HEK293 (cell line): ENCODE data around the gene ZNF433.

Experiments used
- CTCF ChIA-PET: fragments of 350-600 bp; formaldehyde crosslinking; extraction: SDS; loops from one replicate; lab custom pipeline; 2021; ENCODE audit warnings: antibody characterized with exemption; lab: Yijun Ruan, JAX
- POLR2A ChIA-PET: fragments of 300-600 bp; formaldehyde crosslinking; extraction: SDS; loops from one replicate; lab custom pipeline; 2020; ENCODE audit warnings: antibody characterized with exemption, inconsistent platforms; lab: Yijun Ruan, JAX
- H3K27ac ChIP-seq: fragments of 200-500 bp; sonication (Bioruptor generic); 2 replicates; pipeline ENCODE4 v1.5.1; 2014; ENCODE audit warnings: low read depth, low read length, control low read depth, inconsistent platforms; ENCODE audit errors: extremely low read depth
- H3K36me3 ChIP-seq, 2 experiments: fragments of 200-500 bp in 1 of 2; sonication (Bioruptor generic) in 1 of 2; 1 replicate in 1 of 2; 2 replicates in 1 of 2; pipeline ENCODE4 v1.5.1; 2014 to 2017; ENCODE audit warnings: inconsistent platforms in 2 of 2, low read length in 2 of 2; ENCODE audit not compliant: control insufficient read depth in 2 of 2, insufficient read depth in 1 of 2
- H3K4me1 ChIP-seq: fragments of 200-500 bp; sonication (Bioruptor generic); 2 replicates; pipeline ENCODE4 v1.5.1; 2014; ENCODE audit warnings: mild to moderate bottlenecking, low read length, inconsistent platforms; ENCODE audit not compliant: control insufficient read depth, insufficient read depth
- H3K4me3 ChIP-seq: 2 replicates; pipeline ENCODE4 v1.5.1; 2011; ENCODE audit warnings: low read depth, mild to moderate bottlenecking, control low read depth, low read length, moderate library complexity
- H3K9me3 ChIP-seq: fragments of 200-500 bp; sonication (Bioruptor generic); 2 replicates; pipeline ENCODE4 v1.5.1; 2014; ENCODE audit warnings: low read depth, low read length, inconsistent platforms; ENCODE audit not compliant: control insufficient read depth, insufficient read depth
- BCL6B ChIP-seq: fragments of 450-650 bp; formaldehyde crosslinking; IDR thresholded peaks from 2 replicates; pipeline ENCODE4 v1.5.1; 2017; ENCODE audit warnings: missing biosample characterization, missing genetic modification characterization
- PRDM1 ChIP-seq: fragments of 450-650 bp; formaldehyde crosslinking; IDR thresholded peaks from 2 replicates; pipeline ENCODE4; 2016; ENCODE audit warnings: missing biosample characterization, missing genetic modification characterization
- RBAK ChIP-seq: fragments of 450-650 bp; formaldehyde crosslinking; IDR thresholded peaks from 2 replicates; pipeline ENCODE4 v1.5.1; 2016; ENCODE audit warnings: missing biosample characterization, missing genetic modification characterization
- SETDB1 ChIP-seq: IDR thresholded peaks from one replicate; pipeline ENCODE4 v1.6.1; 2017; ENCODE audit warnings: mild to moderate bottlenecking, low read length, moderate library complexity, mixed read lengths; ENCODE audit not compliant: insufficient read length
- TRIM28 ChIP-seq: IDR thresholded peaks from 2 replicates; pipeline ENCODE4 v1.6.1; 2011; ENCODE audit warnings: low read length, control low read depth, borderline replicate concordance
- ZBTB26 ChIP-seq: fragments of 450-650 bp; formaldehyde crosslinking; optimal IDR thresholded peaks from 2 replicates; pipeline ENCODE3; 2016; ENCODE audit warnings: missing biosample characterization, mild to moderate bottlenecking, missing genetic modification characterization
- ZBTB44 ChIP-seq: fragments of 450-650 bp; IDR thresholded peaks from 2 replicates; pipeline ENCODE4 v1.5.1; 2018; ENCODE audit warnings: missing biosample characterization, mild to moderate bottlenecking, missing genetic modification characterization
- ZBTB48 ChIP-seq: fragments of 450-650 bp; formaldehyde crosslinking; IDR thresholded peaks from 2 replicates; pipeline ENCODE4 v1.5.1; 2016; ENCODE audit warnings: missing biosample characterization, missing genetic modification characterization
- ZNF114 ChIP-seq: fragments of 450-650 bp; formaldehyde crosslinking; IDR thresholded peaks from 2 replicates; pipeline ENCODE4 v1.5.0; 2017; ENCODE audit warnings: missing biosample characterization, missing genetic modification characterization
- ZNF184 ChIP-seq: fragments of 450-650 bp; IDR thresholded peaks from 2 replicates; pipeline ENCODE4 v1.5.1; 2018; ENCODE audit warnings: missing biosample characterization, mild to moderate bottlenecking, missing genetic modification characterization
- ZNF24 ChIP-seq: fragments of 450-650 bp; formaldehyde crosslinking; IDR thresholded peaks from 2 replicates; pipeline ENCODE4 v1.5.1; 2016; ENCODE audit warnings: missing biosample characterization, missing genetic modification characterization
- ZNF274 ChIP-seq, 2 experiments: fragments of 200-500 bp in 1 of 2; fragments of 450-650 bp in 1 of 2; sonication (Bioruptor generic) in 1 of 2; formaldehyde crosslinking in 1 of 2; IDR thresholded peaks; 2 replicates each; pipeline versions ENCODE4 v1.5.1 to v1.6.1; 2014 to 2016; ENCODE audit warnings: borderline replicate concordance in 1 of 2, inconsistent platforms in 1 of 2, low read length in 1 of 2, missing biosample characterization in 1 of 2, missing genetic modification characterization in 1 of 2
- ZNF302 ChIP-seq: fragments of 450-650 bp; formaldehyde crosslinking; IDR thresholded peaks from 2 replicates; pipeline ENCODE4 v1.5.1; 2016; ENCODE audit warnings: missing biosample characterization, missing genetic modification characterization, low read depth
- ZNF366 ChIP-seq: fragments of 450-650 bp; formaldehyde crosslinking; conservative IDR thresholded peaks from 2 replicates; pipeline ENCODE4 v1.5.1; 2016; ENCODE audit warnings: missing biosample characterization, missing genetic modification characterization
- ZNF37A ChIP-seq: fragments of 450-650 bp; IDR thresholded peaks from 2 replicates; pipeline ENCODE4 v1.5.1; 2018; ENCODE audit warnings: missing biosample characterization, missing genetic modification characterization
- ZNF426 ChIP-seq: fragments of 450-650 bp; formaldehyde crosslinking; IDR thresholded peaks from 2 replicates; pipeline ENCODE4 v1.5.1; 2017; ENCODE audit warnings: missing biosample characterization, missing genetic modification characterization, mild to moderate bottlenecking, inconsistent platforms, moderate library complexity
- ZNF510 ChIP-seq: fragments of 450-650 bp; formaldehyde crosslinking; IDR thresholded peaks from 2 replicates; pipeline ENCODE4 v1.5.1; 2018; ENCODE audit warnings: mild to moderate bottlenecking, missing genetic modification characterization, missing biosample characterization; ENCODE audit not compliant: insufficient replicate concordance
- ZNF529 ChIP-seq: fragments of 450-650 bp; formaldehyde crosslinking; IDR thresholded peaks from 2 replicates; pipeline ENCODE4 v1.5.1; 2017; ENCODE audit warnings: missing genetic modification characterization, missing biosample characterization; ENCODE audit not compliant: insufficient replicate concordance
- ZNF549 ChIP-seq: fragments of 450-650 bp; IDR thresholded peaks from 2 replicates; pipeline ENCODE4 v1.5.1; 2018; ENCODE audit warnings: missing biosample characterization, missing genetic modification characterization, mild to moderate bottlenecking, inconsistent platforms, moderate library complexity
- ZNF561 ChIP-seq: fragments of 450-650 bp; IDR thresholded peaks from 2 replicates; pipeline ENCODE4 v1.5.1; 2018; ENCODE audit warnings: missing biosample characterization, missing genetic modification characterization, borderline replicate concordance
- ZNF600 ChIP-seq: fragments of 450-650 bp; formaldehyde crosslinking; IDR thresholded peaks from 2 replicates; pipeline ENCODE4 v1.5.1; 2016; ENCODE audit warnings: missing biosample characterization, missing genetic modification characterization
- ZNF658 ChIP-seq: fragments of 450-650 bp; formaldehyde crosslinking; IDR thresholded peaks from 2 replicates; pipeline ENCODE4; 2016; ENCODE audit warnings: missing biosample characterization, missing genetic modification characterization
- ZNF747 ChIP-seq: fragments of 450-650 bp; formaldehyde crosslinking; IDR thresholded peaks from 2 replicates; pipeline ENCODE4 v1.5.1; 2016; ENCODE audit warnings: missing biosample characterization, missing genetic modification characterization
- TF ChIP-seq, protein P1 (sequence below): fragments of 450-650 bp; formaldehyde crosslinking; IDR thresholded peaks from 2 replicates; pipeline ENCODE4 v1.5.1; 2016; ENCODE audit warnings: missing biosample characterization, missing genetic modification characterization
- TF ChIP-seq, protein P2 (sequence below): fragments of 450-650 bp; formaldehyde crosslinking; IDR thresholded peaks from 2 replicates; pipeline ENCODE4 v1.5.1; 2016; ENCODE audit warnings: missing biosample characterization, missing genetic modification characterization
- TF ChIP-seq, protein P3 (sequence below): fragments of 450-650 bp; formaldehyde crosslinking; IDR thresholded peaks from 2 replicates; pipeline ENCODE4 v1.5.1; 2016; ENCODE audit warnings: missing biosample characterization, missing genetic modification characterization, low read depth
- TF ChIP-seq, protein P4 (sequence below): IDR thresholded peaks from 2 replicates; pipeline ENCODE4 v1.6.1; 2011; ENCODE audit warnings: mild to moderate bottlenecking, low read depth, low read length, borderline replicate concordance

The ZNF433 gene

GRCh38 chr19:12043752-12044422, 8.4 kb upstream of the ZNF433 start:
- no peaks in the 10 kb centered on the region for H3K9me3 ChIP-seq
- H3K27ac ChIP-seq, result no peak overlapping the region
- H3K4me1 ChIP-seq, result no peaks in the 10 kb centered on the region
- H3K36me3 ChIP-seq, result peaks cover 0 to 22% of the 10 kb centered on the region in 2 experiments; a peak in 1 of 3 replicates
- H3K4me3 ChIP-seq, result no peak overlapping the region
- POLR2A ChIA-PET, result interaction anchor here (1.0 kb wide), 1 partner anchor 9 kb away, joined by 4 read pairs; the partner anchor contains the start of gene ZNF878
- CTCF ChIA-PET, result no interaction called here
- no peak for TF ChIP-seq BCL6B
- TF ChIP-seq ZNF561 (tag by site-specific recombination), result no peak
- TF ChIP-seq, protein P1, sequence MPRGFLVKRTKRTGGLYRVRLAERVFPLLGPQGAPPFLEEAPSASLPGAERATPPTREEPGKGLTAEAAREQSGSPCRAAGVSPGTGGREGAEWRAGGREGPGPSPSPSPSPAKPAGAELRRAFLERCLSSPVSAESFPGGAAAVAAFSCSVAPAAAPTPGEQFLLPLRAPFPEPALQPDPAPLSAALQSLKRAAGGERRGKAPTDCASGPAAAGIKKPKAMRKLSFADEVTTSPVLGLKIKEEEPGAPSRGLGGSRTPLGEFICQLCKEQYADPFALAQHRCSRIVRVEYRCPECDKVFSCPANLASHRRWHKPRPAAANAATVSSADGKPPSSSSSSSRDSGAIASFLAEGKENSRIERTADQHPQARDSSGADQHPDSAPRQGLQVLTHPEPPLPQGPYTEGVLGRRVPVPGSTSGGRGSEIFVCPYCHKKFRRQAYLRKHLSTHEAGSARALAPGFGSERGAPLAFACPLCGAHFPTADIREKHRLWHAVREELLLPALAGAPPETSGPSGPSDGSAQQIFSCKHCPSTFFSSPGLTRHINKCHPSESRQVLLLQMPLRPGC (tag by site-specific recombination), result no peak
- no peak for TF ChIP-seq ZNF510 (tag by site-specific recombination)
- TF ChIP-seq ZNF302 (tag by site-specific recombination), result no peak
- no peak for TF ChIP-seq ZNF114 (tag by site-specific recombination)
- TF ChIP-seq ZNF426, result no peak
- no peak for TF ChIP-seq ZNF274 (IDR thresholded peaks at IDR 0.05; ENCODE audit: low read length)
- peak; percentile 93 for TF ChIP-seq ZNF274 (tag by site-specific recombination; IDR thresholded peaks at IDR 0.05; ENCODE audit: borderline replicate concordance)
- no peak for TF ChIP-seq ZNF24
- no peak for TF ChIP-seq ZBTB26 (tag by site-specific recombination)
- peak; percentile 93; the same call in 1 of the 2 replicates for TF ChIP-seq TRIM28
- peak; percentile 98 for TF ChIP-seq SETDB1
- peak; percentile 68 for TF ChIP-seq PRDM1 (tag by site-specific recombination)
- no peak for TF ChIP-seq ZBTB48 (tag by site-specific recombination)
- TF ChIP-seq, protein P2, sequence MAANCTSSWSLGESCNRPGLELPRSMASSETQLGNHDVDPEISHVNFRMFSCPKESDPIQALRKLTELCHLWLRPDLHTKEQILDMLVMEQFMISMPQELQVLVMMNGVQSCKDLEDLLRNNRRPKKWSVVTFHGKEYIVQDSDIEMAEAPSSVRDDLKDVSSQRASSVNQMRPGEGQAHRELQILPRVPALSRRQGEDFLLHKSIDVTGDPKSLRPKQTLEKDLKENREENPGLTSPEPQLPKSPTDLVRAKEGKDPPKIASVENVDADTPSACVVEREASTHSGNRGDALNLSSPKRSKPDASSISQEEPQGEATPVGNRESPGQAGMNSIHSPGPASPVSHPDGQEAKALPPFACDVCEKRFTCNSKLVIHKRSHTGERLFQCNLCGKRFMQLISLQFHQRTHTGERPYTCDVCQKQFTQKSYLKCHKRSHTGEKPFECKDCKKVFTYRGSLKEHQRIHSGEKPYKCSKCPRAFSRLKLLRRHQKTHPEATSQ (tag by site-specific recombination), result no peak
- TF ChIP-seq ZNF529 (tag by site-specific recombination), result no peak
- TF ChIP-seq ZNF184 (tag by site-specific recombination), result no peak
- no peak for TF ChIP-seq ZNF658 (tag by site-specific recombination)
- TF ChIP-seq, protein P3, sequence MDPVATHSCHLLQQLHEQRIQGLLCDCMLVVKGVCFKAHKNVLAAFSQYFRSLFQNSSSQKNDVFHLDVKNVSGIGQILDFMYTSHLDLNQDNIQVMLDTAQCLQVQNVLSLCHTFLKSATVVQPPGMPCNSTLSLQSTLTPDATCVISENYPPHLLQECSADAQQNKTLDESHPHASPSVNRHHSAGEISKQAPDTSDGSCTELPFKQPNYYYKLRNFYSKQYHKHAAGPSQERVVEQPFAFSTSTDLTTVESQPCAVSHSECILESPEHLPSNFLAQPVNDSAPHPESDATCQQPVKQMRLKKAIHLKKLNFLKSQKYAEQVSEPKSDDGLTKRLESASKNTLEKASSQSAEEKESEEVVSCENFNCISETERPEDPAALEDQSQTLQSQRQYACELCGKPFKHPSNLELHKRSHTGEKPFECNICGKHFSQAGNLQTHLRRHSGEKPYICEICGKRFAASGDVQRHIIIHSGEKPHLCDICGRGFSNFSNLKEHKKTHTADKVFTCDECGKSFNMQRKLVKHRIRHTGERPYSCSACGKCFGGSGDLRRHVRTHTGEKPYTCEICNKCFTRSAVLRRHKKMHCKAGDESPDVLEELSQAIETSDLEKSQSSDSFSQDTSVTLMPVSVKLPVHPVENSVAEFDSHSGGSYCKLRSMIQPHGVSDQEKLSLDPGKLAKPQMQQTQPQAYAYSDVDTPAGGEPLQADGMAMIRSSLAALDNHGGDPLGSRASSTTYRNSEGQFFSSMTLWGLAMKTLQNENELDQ (tag by site-specific recombination), result no peak
- TF ChIP-seq ZBTB44, result no peak
- no peak for TF ChIP-seq ZNF549 (tag by site-specific recombination)
- TF ChIP-seq ZNF600 (tag by site-specific recombination), result no peak
- TF ChIP-seq RBAK, result no peak
- no peak for TF ChIP-seq ZNF37A (tag by site-specific recombination)
- no peak for TF ChIP-seq ZNF366 (tag by site-specific recombination)
- TF ChIP-seq ZNF747 (tag by site-specific recombination), result no peak
- TF ChIP-seq, protein P4, sequence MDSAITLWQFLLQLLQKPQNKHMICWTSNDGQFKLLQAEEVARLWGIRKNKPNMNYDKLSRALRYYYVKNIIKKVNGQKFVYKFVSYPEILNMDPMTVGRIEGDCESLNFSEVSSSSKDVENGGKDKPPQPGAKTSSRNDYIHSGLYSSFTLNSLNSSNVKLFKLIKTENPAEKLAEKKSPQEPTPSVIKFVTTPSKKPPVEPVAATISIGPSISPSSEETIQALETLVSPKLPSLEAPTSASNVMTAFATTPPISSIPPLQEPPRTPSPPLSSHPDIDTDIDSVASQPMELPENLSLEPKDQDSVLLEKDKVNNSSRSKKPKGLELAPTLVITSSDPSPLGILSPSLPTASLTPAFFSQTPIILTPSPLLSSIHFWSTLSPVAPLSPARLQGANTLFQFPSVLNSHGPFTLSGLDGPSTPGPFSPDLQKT, result no peak
